Sigmoid colon (tissue), 4 donors: ENCODE results near the gene TXNRD2.

Source experiments
- CTCF ChIP-seq, 4 experiments: fragments of 450-650 bp in 3 of 4; fragments of 200-600 bp in 1 of 4; IDR thresholded peaks; one replicate each; pipeline ENCODE4 v1.5.1; 2016 to 2019; ENCODE audit warnings: antibody characterized with exemption in 4 of 4, mild to moderate bottlenecking in 3 of 4, moderate library complexity in 2 of 4
- EP300 ChIP-seq, 4 donors: sonication (generic); formaldehyde crosslinking; IDR thresholded peaks; one replicate each; pipeline ENCODE4 v1.6.1; 2017; ENCODE audit warnings: antibody characterized with exemption in 4 of 4

DNA sequence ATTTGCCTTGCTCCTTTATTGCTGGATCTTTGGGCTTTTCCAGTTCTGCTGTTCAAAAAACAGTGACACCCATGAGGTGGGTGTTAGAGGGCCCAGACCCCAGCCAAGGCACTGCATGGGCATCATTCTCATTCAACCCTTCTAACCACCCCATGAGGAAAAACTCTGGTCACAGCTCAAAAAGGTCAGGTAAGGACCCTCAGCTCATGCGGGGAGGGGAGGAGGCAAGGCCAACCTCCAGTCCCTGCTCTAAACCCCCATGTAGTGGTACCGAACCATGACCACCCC lies 94.3 kb downstream of the TXNRD2 start:
- TF ChIP-seq CTCF (IDR thresholded peaks at IDR 0.05) (no peak), EP300 (IDR thresholded peaks at IDR 0.05) (no peak)
